Astrocyte (in vitro differentiated cells and primary cell): ENCODE data around the gene STUB1. TPM values are rescaled to one million over a fixed set of nuclear protein-coding genes. Genes with fewer than 3 reads are reported as not detected.

ENCODE experiments used
- DNase-seq: peaks from one replicate; pipeline ENCODE4 v3.0.0-alpha.2; 2010; ENCODE audit warnings: low read depth
- FAIRE-seq: peaks from 2 replicates; lab custom pipeline; 2011; peaks lifted over from hg19 to GRCh38; lab: Jason Lieb, UNC
- H2AFZ ChIP-seq: 2 replicates; pipeline ENCODE4 v1.6.0; 2012; ENCODE audit warnings: low read depth, low read length, inconsistent platforms
- H3K27ac ChIP-seq: 2 replicates; pipeline ENCODE4 v1.5.1; 2011; ENCODE audit warnings: low read depth, low read length, inconsistent platforms
- H3K27me3 ChIP-seq: 2 replicates; pipeline ENCODE4 v1.6.0; 2011; ENCODE audit warnings: low read length, inconsistent platforms; ENCODE audit not compliant: insufficient read depth
- H3K36me3 ChIP-seq: 2 replicates; pipeline ENCODE4 v1.5.1; 2011; ENCODE audit warnings: low read length, inconsistent platforms; ENCODE audit not compliant: insufficient read depth
- H3K4me1 ChIP-seq: 2 replicates; pipeline ENCODE4 v1.5.1; 2011; ENCODE audit warnings: low read length, inconsistent platforms; ENCODE audit not compliant: insufficient read depth
- H3K4me2 ChIP-seq: 2 replicates; pipeline ENCODE4 v1.6.0; 2012; ENCODE audit warnings: low read length, inconsistent platforms
- H3K4me3 ChIP-seq: 2 replicates; pipeline ENCODE4 v1.5.1; 2011; ENCODE audit warnings: low read depth, mild to moderate bottlenecking, low read length, inconsistent platforms; ENCODE audit not compliant: insufficient read depth
- H3K79me2 ChIP-seq: 2 replicates; pipeline ENCODE4 v1.6.0; 2012; ENCODE audit warnings: mild to moderate bottlenecking, low read length, inconsistent platforms; ENCODE audit not compliant: insufficient read depth
- H3K9ac ChIP-seq: 2 replicates; pipeline ENCODE4 v1.6.0; 2012; ENCODE audit warnings: mild to moderate bottlenecking, low read length, inconsistent platforms
- H3K9me3 ChIP-seq: 2 replicates; pipeline ENCODE4 v1.5.1; 2012; ENCODE audit warnings: low read depth, mild to moderate bottlenecking, low read length, inconsistent platforms; ENCODE audit not compliant: insufficient read depth
- H4K20me1 ChIP-seq: 2 replicates; pipeline ENCODE4 v1.6.0; 2012; ENCODE audit warnings: low read length, inconsistent platforms; ENCODE audit not compliant: insufficient read depth
- H3K27ac Mint-ChIP-seq: one replicate; pipeline ENCODE4 v1.8.0; 2021; ENCODE audit warnings: mild to moderate bottlenecking, mixed read lengths; ENCODE audit not compliant: unreplicated experiment
- H3K27me3 Mint-ChIP-seq: one replicate; pipeline ENCODE4 v1.8.0; 2021; ENCODE audit warnings: low read depth, mixed read lengths; ENCODE audit not compliant: unreplicated experiment
- H3K36me3 Mint-ChIP-seq: one replicate; pipeline ENCODE4 v1.8.0; 2021; ENCODE audit warnings: low read depth, mixed read lengths; ENCODE audit not compliant: unreplicated experiment
- H3K4me1 Mint-ChIP-seq: one replicate; pipeline ENCODE4 v1.8.0; 2021; ENCODE audit warnings: low read depth, mixed read lengths; ENCODE audit not compliant: unreplicated experiment
- H3K4me3 Mint-ChIP-seq: one replicate; pipeline ENCODE4 v1.8.0; 2021; ENCODE audit warnings: mild to moderate bottlenecking, moderate library complexity, mixed read lengths; ENCODE audit not compliant: unreplicated experiment
- H3K9me3 Mint-ChIP-seq: one replicate; pipeline ENCODE4 v1.8.0; 2021; ENCODE audit warnings: mild to moderate bottlenecking, mixed read lengths; ENCODE audit not compliant: unreplicated experiment
- CTCF ChIP-seq: IDR thresholded peaks from 2 replicates; pipeline ENCODE4 v1.5.1; 2011; ENCODE audit warnings: low read depth, mild to moderate bottlenecking, inconsistent platforms, low read length, moderate library complexity; ENCODE audit not compliant: insufficient read depth
- EZH2 ChIP-seq: IDR thresholded peaks from 2 replicates; pipeline ENCODE4 v1.6.1; 2012; ENCODE audit warnings: mild to moderate bottlenecking, low read length, inconsistent platforms; ENCODE audit not compliant: insufficient read depth
- total RNA-seq: library from RNA; stranded (reverse); gene quantifications from 2 replicates; pipeline ENCODE4 v1.2.1, GENCODE V29; 2021

STUB1 gene
- total RNA-seq, 1 donor from 2014 or later, result 140 TPM

- Histone ChIP-seq H3K4me3 (no peak overlapping the region), H3K4me2 (no peak overlapping the region), H3K27ac (no peak overlapping the region), H3K79me2 (peaks cover 35% of the 10 kb centered on the region), H2AFZ (no peak overlapping the region), H3K36me3 (no peaks in the 10 kb centered on the region), H3K9me3 (no peaks in the 10 kb centered on the region), H4K20me1 (peaks cover 59% of the 10 kb centered on the region), H3K27me3 (no peaks in the 10 kb centered on the region), H3K4me1 (peaks cover 11% of the 10 kb centered on the region), H3K9ac (no peak overlapping the region)
- no peak for TF ChIP-seq EZH2
- TF ChIP-seq CTCF, result no peak
- FAIRE-seq (no peak), DNase-seq (no peak)
- H3K27ac Mint-ChIP-seq, result no peak overlapping the region
- peaks cover 2% of the 10 kb centered on the region for H3K36me3 Mint-ChIP-seq
- no peak overlapping the region for H3K4me3 Mint-ChIP-seq
- H3K9me3 Mint-ChIP-seq, result no peaks in the 10 kb centered on the region
- no peaks in the 10 kb centered on the region for H3K27me3 Mint-ChIP-seq
- peaks cover 2% of the 10 kb centered on the region for H3K4me1 Mint-ChIP-seq
Measured at GRCh38 chr16:672371-672770, 7.8 kb upstream of the STUB1 start.

- no peaks in the 10 kb centered on the region for H3K9me3 ChIP-seq
- H3K36me3 ChIP-seq, result no peaks in the 10 kb centered on the region
- Mint-ChIP-seq H3K4me3 (no peak overlapping the region), H3K27me3 (no peaks in the 10 kb centered on the region), H3K9me3 (no peaks in the 10 kb centered on the region), H3K36me3 (peaks cover 2% of the 10 kb centered on the region), H3K27ac (peak overlapping the region; percentile 26), H3K4me1 (peaks cover 2% of the 10 kb centered on the region)
- FAIRE-seq (no peak), DNase-seq (no peak)
- peaks cover 59% of the 10 kb centered on the region for H4K20me1 ChIP-seq
- no peak overlapping the region for H3K4me3 ChIP-seq
- no peaks in the 10 kb centered on the region for H3K27me3 ChIP-seq
- no peak overlapping the region for H2AFZ ChIP-seq
- H3K4me1 ChIP-seq, result peaks cover 11% of the 10 kb centered on the region
- H3K4me2 ChIP-seq, result no peak overlapping the region
- H3K9ac ChIP-seq, result no peak overlapping the region
- peaks cover 35% of the 10 kb centered on the region for H3K79me2 ChIP-seq
- TF ChIP-seq EZH2, result no peak
- TF ChIP-seq CTCF, result no peak
- H3K27ac ChIP-seq, result no peak overlapping the region
Measured at GRCh38 chr16:672851-673250, 7.4 kb upstream of the STUB1 start.

- H3K27me3 ChIP-seq, result no peaks in the 10 kb centered on the region
- TF ChIP-seq CTCF (no peak), EZH2 (no peak)
- no peak overlapping the region for H3K27ac Mint-ChIP-seq
- no peaks in the 10 kb centered on the region for H3K9me3 Mint-ChIP-seq
- no peak overlapping the region for H3K4me2 ChIP-seq
- H3K27ac ChIP-seq, result no peak overlapping the region
- peaks cover 2% of the 10 kb centered on the region for H3K36me3 Mint-ChIP-seq
- FAIRE-seq (no peak), DNase-seq (no peak)
- no peak overlapping the region for H2AFZ ChIP-seq
- no peak overlapping the region for H3K4me3 ChIP-seq
- peaks cover 2% of the 10 kb centered on the region for H3K4me1 Mint-ChIP-seq
- H4K20me1 ChIP-seq, result peaks cover 59% of the 10 kb centered on the region
- H3K9ac ChIP-seq, result no peak overlapping the region
- no peaks in the 10 kb centered on the region for H3K27me3 Mint-ChIP-seq
- no peaks in the 10 kb centered on the region for H3K9me3 ChIP-seq
- no peak overlapping the region for H3K4me3 Mint-ChIP-seq
- peaks cover 11% of the 10 kb centered on the region for H3K4me1 ChIP-seq
- no peaks in the 10 kb centered on the region for H3K36me3 ChIP-seq
- H3K79me2 ChIP-seq, result peaks cover 29% of the 10 kb centered on the region
Measured at GRCh38 chr16:673399-673991, 6.7 kb upstream of the STUB1 start.
